CD14-positive monocyte (primary cell): Measurements from ENCODE around the gene CATSPER1. TPM values are rescaled to one million over a fixed set of nuclear protein-coding genes. Genes with fewer than 3 reads are reported as not detected.

ENCODE experiments used
- DNase-seq, 3 donors: peaks; one replicate each; pipeline ENCODE4 v3.0.0-alpha.2; 2011 to 2022
- H2AFZ ChIP-seq: 2 replicates; pipeline ENCODE4 v1.6.0; 2012; ENCODE audit warnings: mild to moderate bottlenecking, low read depth, low read length, inconsistent platforms; ENCODE audit not compliant: insufficient read depth, poor library complexity, severe bottlenecking
- H3K27ac ChIP-seq, 2 donors: 1 replicate in 1 of 2; 2 replicates in 1 of 2; pipeline ENCODE4 v1.5.1; 2012 to 2013; ENCODE audit warnings: low read length in 2 of 2, control low read depth in 1 of 2, inconsistent platforms in 1 of 2, low read depth in 1 of 2, mild to moderate bottlenecking in 1 of 2
- H3K27me3 ChIP-seq, 2 donors: one replicate each; pipeline versions ENCODE4 v1.6.0 to v1.6.1; 2011 to 2013; ENCODE audit warnings: low read length in 2 of 2; ENCODE audit not compliant: control insufficient read depth in 2 of 2, insufficient read depth in 2 of 2
- H3K36me3 ChIP-seq, 2 donors: replicated peaks in 1 of 2; 1 replicate in 1 of 2; 2 replicates in 1 of 2; pipeline versions ENCODE4 v1.5.1 to v1.6.1; 2012 to 2013; ENCODE audit warnings: low read length in 2 of 2, control low read depth in 1 of 2, inconsistent platforms in 1 of 2, mild to moderate bottlenecking in 1 of 2; ENCODE audit not compliant: insufficient read depth in 2 of 2, control insufficient read depth in 1 of 2
- H3K4me1 ChIP-seq, 2 donors: 1 replicate in 1 of 2; 2 replicates in 1 of 2; pipeline versions ENCODE4 v1.5.1 to v1.6.1; 2012 to 2013; ENCODE audit warnings: low read length in 2 of 2, control low read depth in 1 of 2, inconsistent platforms in 1 of 2, mild to moderate bottlenecking in 1 of 2, moderate library complexity in 1 of 2; ENCODE audit not compliant: insufficient read depth in 2 of 2, control insufficient read depth in 1 of 2
- H3K4me2 ChIP-seq: replicated peaks from 2 replicates; pipeline ENCODE3; 2012; ENCODE audit warnings: low read length, moderate library complexity, mild to moderate bottlenecking; ENCODE audit not compliant: poor library complexity, severe bottlenecking; ENCODE audit errors: extremely low read depth
- H3K4me3 ChIP-seq, 3 experiments: fragments of 200-600 bp in 1 of 3; sonication (generic) in 1 of 3; replicated peaks in 1 of 3; 1 replicate in 2 of 3; 2 replicates in 1 of 3; pipeline ENCODE4 v1.5.1; 2011 to 2013; ENCODE audit warnings: low read length in 3 of 3, mild to moderate bottlenecking in 3 of 3, control low read depth in 2 of 3, low read depth in 2 of 3, inconsistent platforms in 1 of 3, moderate library complexity in 1 of 3
- H3K79me2 ChIP-seq: 2 replicates; pipeline ENCODE4 v1.6.0; 2012; ENCODE audit warnings: mild to moderate bottlenecking, control low read depth, inconsistent platforms, low read length, moderate library complexity; ENCODE audit not compliant: insufficient read depth
- H3K9ac ChIP-seq: 2 replicates; pipeline ENCODE4 v1.6.0; 2017; ENCODE audit warnings: low read length, mild to moderate bottlenecking; ENCODE audit not compliant: insufficient read depth, poor library complexity, severe bottlenecking
- H3K9me3 ChIP-seq, 2 donors: replicated peaks in 1 of 2; 1 replicate in 1 of 2; 2 replicates in 1 of 2; pipeline versions ENCODE4 v1.5.1 to v1.6.1; 2012 to 2013; ENCODE audit warnings: low read length in 2 of 2, control low read depth in 1 of 2; ENCODE audit not compliant: control insufficient read depth in 1 of 2, insufficient read depth in 1 of 2
- H4K20me1 ChIP-seq: 2 replicates; pipeline ENCODE4 v1.6.0; 2012; ENCODE audit warnings: mild to moderate bottlenecking, low read length, control low read depth, moderate library complexity; ENCODE audit not compliant: insufficient read depth
- H3K27ac Mint-ChIP-seq, 7 donors: one replicate each; pipeline ENCODE4 v1.8.0; 2020; ENCODE audit warnings: mild to moderate bottlenecking in 7 of 7, mixed read lengths in 7 of 7, moderate library complexity in 6 of 7, inconsistent platforms in 2 of 7
- H3K27me3 Mint-ChIP-seq, 3 donors: one replicate each; pipeline ENCODE4 v1.8.0; 2021 to 2022; ENCODE audit warnings: low read depth in 3 of 3, mild to moderate bottlenecking in 3 of 3, mixed read lengths in 3 of 3, moderate library complexity in 3 of 3, inconsistent platforms in 1 of 3
- H3K36me3 Mint-ChIP-seq, 2 donors: one replicate each; pipeline ENCODE4 v1.8.0; 2020; ENCODE audit warnings: mixed read lengths in 2 of 2, inconsistent platforms in 1 of 2, mild to moderate bottlenecking in 1 of 2
- H3K4me1 Mint-ChIP-seq: one replicate; pipeline ENCODE4 v1.8.0; 2020; ENCODE audit warnings: mild to moderate bottlenecking, mixed read lengths
- H3K4me3 Mint-ChIP-seq, 2 donors: one replicate each; pipeline ENCODE4 v1.8.0; 2020; ENCODE audit warnings: mild to moderate bottlenecking in 2 of 2, mixed read lengths in 2 of 2, moderate library complexity in 1 of 2
- H3K9me3 Mint-ChIP-seq, 7 donors: one replicate each; pipeline ENCODE4 v1.8.0; 2020 to 2022; ENCODE audit warnings: mixed read lengths in 7 of 7, mild to moderate bottlenecking in 6 of 7, moderate library complexity in 6 of 7, inconsistent platforms in 2 of 7
- CTCF ChIP-seq: fragments of 200-600 bp; IDR thresholded peaks from one replicate; pipeline ENCODE4 v1.8.0; 2022; ENCODE audit warnings: antibody characterized with exemption, mild to moderate bottlenecking
- WGBS: methylation state at CpG from one replicate; pipeline ENCODE4 v1.1.5; 2013; ENCODE audit warnings: missing lambda C conversion rate; ENCODE audit not compliant: insufficient coverage; 5-methylcytosine and 5-hydroxymethylcytosine counted together
- intact Hi-C, 2 donors: fragments of 100-400 bp; cut with micrococcal nuclease; formaldehyde crosslinking; loops; one replicate each; pipeline versions ENCODE4 v1.15.0 to v1.15.1; 2023
- polyA plus RNA-seq, 3 donors: library from polyadenylated mRNA; depleted of rRNA in 1 of 3; unstranded in 2 of 3; stranded (reverse) in 1 of 3; fragments of 300-500 nt in 2 of 3; fragments of >200 nt in 1 of 3; fragmentation: Illumina TruSeq in 2 of 3; gene quantifications; 1 replicate in 2 of 3; 2 replicates in 1 of 3; pipeline ENCODE4 v1.2.3, GENCODE V29; 2012 to 2021

CATSPER1 gene
- polyA plus RNA-seq, 3 donors, result 15.4 to 24.1 (median 22.0) TPM

GRCh38 chr11:66055021-66055420, 28.7 kb upstream of the CATSPER1 start:
- Histone ChIP-seq H3K9me3 (no peaks in the 10 kb centered on the region), H3K4me2 (no peak overlapping the region), H3K4me1 (peaks cover 16 to 26% of the 10 kb centered on the region in 2 donors), H3K27ac (no peak overlapping the region), H3K4me3 (no peak overlapping the region), H4K20me1 (peaks cover 10% of the 10 kb centered on the region), H3K9ac (no peak overlapping the region), H2AFZ (no peak overlapping the region), H3K27me3 (no peaks in the 10 kb centered on the region), H3K79me2 (peaks cover 46% of the 10 kb centered on the region), H3K36me3 (peaks cover 52 to 59% of the 10 kb centered on the region in 2 donors)
- peaks cover 0 to 2% (median 0%) of the 10 kb centered on the region in 7 donors for H3K9me3 Mint-ChIP-seq
- peak overlapping the region in 1 of 7 donors; percentile 28 for H3K27ac Mint-ChIP-seq
- 98% methylated on average over 6 of the region's 7 CpGs for WGBS
- TF ChIP-seq CTCF, result no peak
- intact Hi-C loops, result no loop called here
- no peak overlapping the region for H3K4me3 Mint-ChIP-seq
- peaks cover 50 to 67% of the 10 kb centered on the region in 2 donors for H3K36me3 Mint-ChIP-seq
- peaks cover 20% of the 10 kb centered on the region for H3K4me1 Mint-ChIP-seq
- DNase-seq, result no peak
- peaks cover 0 to 1% (median 0%) of the 10 kb centered on the region in 3 donors for H3K27me3 Mint-ChIP-seq

GRCh38 chr11:66052664-66052982, 26.3 kb upstream of the CATSPER1 start:
- Histone ChIP-seq H4K20me1 (peaks cover 5% of the 10 kb centered on the region), H3K36me3 (peaks cover 30 to 35% of the 10 kb centered on the region in 2 donors), H3K4me1 (peaks cover 16 to 26% of the 10 kb centered on the region in 2 donors), H3K79me2 (peaks cover 46% of the 10 kb centered on the region), H3K27me3 (peaks cover 2 to 19% of the 10 kb centered on the region in 2 donors), H3K27ac (peak overlapping the region; percentile 73 to 95), H3K9me3 (no peaks in the 10 kb centered on the region), H3K4me3 (peak overlapping the region; percentile 91 to 97 (median 94)), H2AFZ (peak overlapping the region; percentile 94), H3K4me2 (peak overlapping the region; percentile 85), H3K9ac (peak overlapping the region; percentile 95)
- intact Hi-C loops, result no loop called here
- DNase-seq, result no peak
- H3K27me3 Mint-ChIP-seq, result peaks cover 18 to 22% (median 18%) of the 10 kb centered on the region in 3 donors
- peaks cover 20% of the 10 kb centered on the region for H3K4me1 Mint-ChIP-seq
- peaks cover 0 to 4% (median 0%) of the 10 kb centered on the region in 7 donors for H3K9me3 Mint-ChIP-seq
- peaks cover 34 to 43% of the 10 kb centered on the region in 2 donors for H3K36me3 Mint-ChIP-seq
- H3K4me3 Mint-ChIP-seq, result peak overlapping the region; percentile 97 to 99
- 1% methylated on average over 17 of the region's 17 CpGs for WGBS
- peak overlapping the region; percentile 93 to 98 (median 97) for H3K27ac Mint-ChIP-seq
- TF ChIP-seq CTCF, result no peak
